HUES6 (cell line): ENCODE data around the gene PDE4D.

Source experiments
- H3K27ac ChIP-seq: 2 replicates; pipeline ENCODE4 v1.7.0; 2013; ENCODE audit warnings: low read depth, mild to moderate bottlenecking, low read length, inconsistent platforms
- H3K27me3 ChIP-seq: 2 replicates; pipeline ENCODE4 v1.6.1; 2013; ENCODE audit warnings: low read length; ENCODE audit not compliant: control insufficient read depth, insufficient read depth
- H3K36me3 ChIP-seq: 2 replicates; pipeline ENCODE4 v1.6.1; 2013; ENCODE audit warnings: low read length; ENCODE audit not compliant: control insufficient read depth, insufficient read depth
- H3K4me1 ChIP-seq: 2 replicates; pipeline ENCODE4 v1.6.1; 2013; ENCODE audit warnings: low read length; ENCODE audit not compliant: control insufficient read depth, insufficient read depth
- H3K4me3 ChIP-seq: 2 replicates; pipeline ENCODE4 v1.5.1; 2013; ENCODE audit warnings: low read depth, low read length
- H3K9ac ChIP-seq: one replicate; pipeline ENCODE4 v1.6.1; 2013; ENCODE audit warnings: mild to moderate bottlenecking, low read length
- H3K9me3 ChIP-seq: 2 replicates; pipeline ENCODE4 v1.6.1; 2013; ENCODE audit warnings: low read depth, low read length; ENCODE audit not compliant: control insufficient read depth, insufficient read depth

PDE4D gene

DNA sequence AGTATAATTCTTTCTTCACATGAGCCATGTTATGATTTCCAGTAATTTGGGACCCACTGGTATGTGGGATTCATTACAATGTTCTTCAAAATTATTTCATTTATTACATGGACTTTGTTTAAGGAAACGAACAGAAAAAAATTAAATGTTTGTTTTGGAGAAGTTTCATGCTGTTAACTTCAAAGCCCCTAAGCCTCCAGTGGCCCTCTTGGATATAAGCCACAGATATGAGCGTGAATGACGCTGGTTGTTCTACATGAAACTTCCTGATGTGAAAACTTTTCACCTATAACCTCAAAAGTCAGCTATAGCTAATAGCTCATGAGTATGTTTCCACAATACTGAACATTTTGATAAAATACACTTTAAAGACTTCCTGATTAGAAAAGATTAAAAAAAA, 334.2 kb downstream of the PDE4D start:
- no peaks in the 10 kb centered on the region for H3K36me3 ChIP-seq
- no peak overlapping the region for H3K9ac ChIP-seq
- no peak overlapping the region for H3K4me3 ChIP-seq
- H3K4me1 ChIP-seq: peaks cover 22% of the 10 kb centered on the region
- H3K27me3 ChIP-seq: no peaks in the 10 kb centered on the region
- no peaks in the 10 kb centered on the region for H3K9me3 ChIP-seq
- H3K27ac ChIP-seq: no peak overlapping the region

DNA sequence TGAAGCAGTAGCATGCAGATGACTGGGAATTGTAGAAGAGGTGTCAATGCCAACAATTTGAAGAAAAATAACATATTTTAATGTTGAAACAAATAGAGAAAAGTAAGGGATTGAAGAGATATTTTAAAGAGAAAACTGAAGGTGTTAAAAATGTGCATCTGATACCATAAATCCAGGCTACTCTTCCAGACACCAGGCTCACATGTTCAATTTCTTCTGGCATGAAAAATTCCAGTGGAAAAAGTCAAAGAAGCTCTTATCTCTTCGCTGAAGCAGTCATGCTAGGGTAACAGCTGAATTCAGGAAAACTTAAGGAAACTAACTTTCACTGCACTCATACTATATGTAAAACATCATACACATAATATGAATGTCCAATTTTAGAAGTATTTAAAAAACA, 335.0 kb downstream of the PDE4D start:
- Histone ChIP-seq H3K4me3 (no peak overlapping the region), H3K4me1 (peaks cover 18% of the 10 kb centered on the region), H3K9me3 (no peaks in the 10 kb centered on the region), H3K27ac (no peak overlapping the region), H3K9ac (no peak overlapping the region), H3K36me3 (no peaks in the 10 kb centered on the region), H3K27me3 (no peaks in the 10 kb centered on the region)

DNA sequence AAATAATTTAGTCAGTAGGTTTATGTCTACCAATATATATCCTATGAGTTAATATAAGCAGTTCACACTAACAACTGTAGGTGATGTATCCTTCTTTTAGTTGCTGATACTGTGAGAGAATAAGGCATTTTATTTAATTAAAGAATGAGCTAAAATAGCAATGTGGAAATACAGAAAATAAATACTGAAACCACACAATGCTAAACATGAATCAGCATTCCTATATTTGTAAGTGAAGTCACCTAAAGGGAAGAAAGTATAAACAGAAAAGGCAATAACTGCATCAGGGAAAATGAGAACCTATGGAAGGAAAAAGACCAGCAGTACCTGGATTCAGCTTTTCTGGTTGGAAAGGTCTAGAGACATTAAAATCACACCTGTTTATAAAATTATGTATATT, 336.0 kb downstream of the PDE4D start:
- no peaks in the 10 kb centered on the region for H3K36me3 ChIP-seq
- H3K9ac ChIP-seq: no peak overlapping the region
- H3K27ac ChIP-seq: no peak overlapping the region
- no peaks in the 10 kb centered on the region for H3K9me3 ChIP-seq
- H3K4me1 ChIP-seq: peaks cover 8% of the 10 kb centered on the region
- no peak overlapping the region for H3K4me3 ChIP-seq
- no peaks in the 10 kb centered on the region for H3K27me3 ChIP-seq

DNA sequence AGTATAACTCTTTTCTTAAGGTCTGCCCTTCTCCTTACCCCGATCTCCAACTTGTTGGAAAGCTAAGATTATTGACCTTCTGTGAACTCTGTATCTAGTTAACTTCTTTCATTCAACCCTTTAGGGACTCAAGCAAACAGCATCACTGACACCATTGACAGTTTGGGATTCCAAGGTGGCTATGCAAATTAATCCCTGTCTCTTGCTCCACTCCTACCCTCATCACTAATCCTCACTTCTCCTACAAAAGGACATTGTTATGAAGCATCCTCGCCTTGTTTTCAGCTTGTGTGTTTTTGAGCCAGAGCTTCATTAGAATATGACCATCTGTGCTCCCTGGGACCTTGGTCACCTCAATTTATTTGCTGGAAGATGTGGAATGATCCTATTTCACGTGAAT, 337.9 kb downstream of the PDE4D start:
- H3K9ac ChIP-seq: no peak overlapping the region
- no peaks in the 10 kb centered on the region for H3K36me3 ChIP-seq
- no peak overlapping the region for H3K27ac ChIP-seq

DNA sequence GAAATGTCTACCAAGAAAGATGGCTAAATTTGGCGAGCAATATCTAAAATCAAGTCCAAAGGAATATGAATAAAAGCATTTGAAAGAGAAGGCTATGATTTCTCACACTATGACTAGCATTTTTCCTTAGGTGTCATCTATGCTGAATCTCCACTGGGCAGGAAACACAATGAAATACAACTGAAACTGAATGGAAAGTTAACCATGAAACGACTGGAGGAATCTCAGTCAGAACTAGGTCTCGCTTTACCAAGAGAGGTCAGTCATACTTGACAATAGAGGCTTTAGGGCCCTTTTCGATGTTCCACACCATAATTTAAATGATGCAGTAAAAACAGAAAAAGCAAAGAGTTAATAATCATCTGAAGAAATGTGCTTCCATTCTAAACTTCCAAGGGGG, 339.0 kb downstream of the PDE4D start:
- Histone ChIP-seq H3K9me3 (no peaks in the 10 kb centered on the region), H3K4me3 (no peak overlapping the region), H3K36me3 (no peaks in the 10 kb centered on the region), H3K9ac (no peak overlapping the region), H3K27me3 (no peaks in the 10 kb centered on the region), H3K27ac (no peak overlapping the region), H3K4me1 (peaks cover 4% of the 10 kb centered on the region; the same call in 1 of the 2 replicates)

More for the DNA sequence above, 337.9 kb downstream of the PDE4D start:
- Histone ChIP-seq H3K4me1 (peaks cover 4% of the 10 kb centered on the region), H3K9me3 (no peaks in the 10 kb centered on the region), H3K27me3 (no peaks in the 10 kb centered on the region), H3K4me3 (no peak overlapping the region)

DNA sequence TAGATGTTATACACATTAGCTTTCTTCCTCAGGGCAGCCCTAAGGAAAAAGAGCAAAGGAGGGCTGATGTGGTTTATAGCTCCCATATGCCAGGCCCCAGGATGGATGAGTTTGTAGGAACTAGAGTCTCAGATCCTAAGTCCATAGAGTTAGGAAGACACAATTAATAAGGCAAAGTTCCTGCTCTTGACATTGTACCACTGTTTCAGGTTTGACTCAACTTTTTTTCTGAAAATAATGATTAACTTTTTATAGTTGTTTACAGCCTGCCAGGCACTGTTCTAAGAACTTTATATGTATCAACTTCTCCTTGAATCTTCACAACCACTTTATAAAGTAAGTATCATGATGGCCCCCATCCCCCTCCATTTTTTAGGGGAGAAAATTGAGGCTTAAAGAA, 339.5 kb downstream of the PDE4D start:
- Histone ChIP-seq H3K4me1 (peaks cover 4% of the 10 kb centered on the region; the same call in 1 of the 2 replicates), H3K9me3 (no peaks in the 10 kb centered on the region), H3K27ac (no peak overlapping the region), H3K4me3 (no peak overlapping the region), H3K36me3 (no peaks in the 10 kb centered on the region), H3K27me3 (no peaks in the 10 kb centered on the region), H3K9ac (no peak overlapping the region)

DNA sequence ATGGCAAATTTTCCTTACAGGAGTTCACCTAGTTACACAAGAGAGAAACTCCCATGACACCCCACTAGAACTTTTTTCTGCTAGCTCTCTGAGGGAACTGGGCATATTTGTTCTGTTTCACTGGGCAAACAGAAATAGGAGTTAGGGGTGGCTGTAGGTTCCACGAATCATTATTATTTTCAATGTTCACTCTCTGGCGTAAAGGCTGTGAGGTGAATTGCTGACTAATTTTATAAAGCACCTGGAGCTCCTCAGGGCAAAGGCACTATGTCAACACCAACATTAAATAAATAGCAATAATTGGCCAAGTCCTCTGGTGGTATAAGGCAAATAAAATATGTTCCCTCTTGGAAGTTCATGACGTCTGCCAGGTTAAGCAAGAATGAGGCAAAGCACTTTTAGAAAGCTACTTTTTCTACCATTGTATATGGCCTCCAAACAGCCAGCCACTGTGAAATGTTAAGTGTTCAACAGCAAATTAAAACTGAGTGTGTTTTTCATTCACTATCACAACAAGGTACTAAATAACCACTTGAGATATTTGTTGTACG, 344.6 kb downstream of the PDE4D start:
- H3K4me1 ChIP-seq: peaks cover 4% of the 10 kb centered on the region; the same call in 1 of the 2 replicates
- no peak overlapping the region for H3K9ac ChIP-seq
- H3K27ac ChIP-seq: no peak overlapping the region
- no peak overlapping the region for H3K4me3 ChIP-seq
- H3K9me3 ChIP-seq: no peaks in the 10 kb centered on the region
- H3K36me3 ChIP-seq: no peaks in the 10 kb centered on the region
- H3K27me3 ChIP-seq: no peaks in the 10 kb centered on the region

DNA sequence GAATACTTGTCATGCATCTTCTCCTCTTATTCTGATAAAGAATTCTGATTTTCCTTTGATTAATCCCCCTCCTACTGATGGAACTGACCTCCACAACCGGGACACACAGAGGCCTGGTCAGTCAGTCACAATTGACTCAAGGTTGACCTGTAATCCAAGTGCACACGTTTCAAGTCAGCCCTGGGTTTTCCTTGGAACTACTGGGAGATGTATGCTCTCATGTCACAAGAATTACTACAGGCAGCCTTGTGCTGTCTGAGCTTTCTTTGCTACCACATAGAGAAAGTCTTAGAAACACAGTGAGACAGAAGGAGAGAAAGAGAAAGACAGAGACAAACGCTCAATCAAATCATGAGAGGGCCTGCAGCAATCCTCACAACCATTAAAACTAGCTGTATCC, 345.8 kb downstream of the PDE4D start:
- H3K27ac ChIP-seq: no peak overlapping the region
- H3K9ac ChIP-seq: no peak overlapping the region
- H3K4me3 ChIP-seq: no peak overlapping the region
- H3K36me3 ChIP-seq: no peaks in the 10 kb centered on the region
- no peaks in the 10 kb centered on the region for H3K27me3 ChIP-seq
- H3K9me3 ChIP-seq: no peaks in the 10 kb centered on the region
- H3K4me1 ChIP-seq: peaks cover 6% of the 10 kb centered on the region; the same call in 1 of the 2 replicates

DNA sequence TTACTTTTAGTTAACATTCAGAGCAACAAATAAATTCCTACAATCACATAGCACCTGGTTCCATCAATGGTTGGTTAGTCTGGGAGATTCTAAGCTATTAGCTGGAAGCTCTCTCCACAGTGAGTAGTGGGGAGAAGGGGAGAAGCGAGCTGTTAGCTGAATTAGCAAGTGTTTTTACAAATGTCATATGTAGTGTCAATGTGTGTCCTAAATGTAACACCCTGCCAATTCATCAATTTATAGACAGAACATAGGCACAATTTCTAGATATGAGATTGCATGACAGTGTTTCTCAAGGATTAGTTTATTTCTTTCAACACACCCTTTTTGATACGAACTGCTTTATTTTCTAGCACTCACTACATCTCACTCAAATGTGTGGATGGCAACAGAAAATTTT, 349.0 kb downstream of the PDE4D start:
- Histone ChIP-seq H3K4me3 (no peak overlapping the region), H3K9ac (no peak overlapping the region), H3K27me3 (no peaks in the 10 kb centered on the region), H3K27ac (no peak overlapping the region), H3K9me3 (no peaks in the 10 kb centered on the region), H3K4me1 (peaks cover 6% of the 10 kb centered on the region; the same call in 1 of the 2 replicates), H3K36me3 (no peaks in the 10 kb centered on the region)

DNA sequence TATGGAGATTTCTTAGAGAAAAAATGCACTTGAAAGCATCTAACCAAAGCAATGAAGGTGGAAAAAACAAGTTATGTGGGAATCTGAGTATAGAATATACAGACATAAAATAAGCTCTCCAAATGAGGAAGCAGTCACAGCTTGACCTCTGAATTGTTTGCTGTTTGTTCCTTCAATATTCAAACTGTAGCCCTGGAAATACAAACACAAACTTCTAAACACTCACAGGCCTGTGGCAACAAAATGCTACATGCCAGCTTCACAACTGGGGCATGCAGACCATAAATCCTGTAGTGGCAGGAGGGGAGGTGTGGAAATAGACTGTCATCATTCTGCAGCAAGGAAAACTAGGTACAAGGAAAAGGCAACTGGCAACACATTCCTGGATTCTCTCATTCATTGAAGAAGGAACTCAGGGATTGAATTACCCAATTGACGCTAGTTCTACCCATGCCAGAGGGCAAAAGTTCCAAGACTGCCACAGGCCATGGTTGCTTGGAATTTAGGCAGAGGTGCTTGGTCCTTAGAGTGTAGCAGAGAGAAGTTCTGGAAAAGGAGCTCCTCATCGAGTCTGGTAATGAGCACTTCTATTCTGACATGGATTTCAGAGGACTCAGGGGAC, 349.6 kb downstream of the PDE4D start:
- no peaks in the 10 kb centered on the region for H3K36me3 ChIP-seq
- H3K9ac ChIP-seq: no peak overlapping the region
- H3K27me3 ChIP-seq: no peaks in the 10 kb centered on the region
- H3K4me1 ChIP-seq: peaks cover 6% of the 10 kb centered on the region; the same call in 1 of the 2 replicates
- H3K27ac ChIP-seq: no peak overlapping the region
- no peak overlapping the region for H3K4me3 ChIP-seq
- H3K9me3 ChIP-seq: no peaks in the 10 kb centered on the region

DNA sequence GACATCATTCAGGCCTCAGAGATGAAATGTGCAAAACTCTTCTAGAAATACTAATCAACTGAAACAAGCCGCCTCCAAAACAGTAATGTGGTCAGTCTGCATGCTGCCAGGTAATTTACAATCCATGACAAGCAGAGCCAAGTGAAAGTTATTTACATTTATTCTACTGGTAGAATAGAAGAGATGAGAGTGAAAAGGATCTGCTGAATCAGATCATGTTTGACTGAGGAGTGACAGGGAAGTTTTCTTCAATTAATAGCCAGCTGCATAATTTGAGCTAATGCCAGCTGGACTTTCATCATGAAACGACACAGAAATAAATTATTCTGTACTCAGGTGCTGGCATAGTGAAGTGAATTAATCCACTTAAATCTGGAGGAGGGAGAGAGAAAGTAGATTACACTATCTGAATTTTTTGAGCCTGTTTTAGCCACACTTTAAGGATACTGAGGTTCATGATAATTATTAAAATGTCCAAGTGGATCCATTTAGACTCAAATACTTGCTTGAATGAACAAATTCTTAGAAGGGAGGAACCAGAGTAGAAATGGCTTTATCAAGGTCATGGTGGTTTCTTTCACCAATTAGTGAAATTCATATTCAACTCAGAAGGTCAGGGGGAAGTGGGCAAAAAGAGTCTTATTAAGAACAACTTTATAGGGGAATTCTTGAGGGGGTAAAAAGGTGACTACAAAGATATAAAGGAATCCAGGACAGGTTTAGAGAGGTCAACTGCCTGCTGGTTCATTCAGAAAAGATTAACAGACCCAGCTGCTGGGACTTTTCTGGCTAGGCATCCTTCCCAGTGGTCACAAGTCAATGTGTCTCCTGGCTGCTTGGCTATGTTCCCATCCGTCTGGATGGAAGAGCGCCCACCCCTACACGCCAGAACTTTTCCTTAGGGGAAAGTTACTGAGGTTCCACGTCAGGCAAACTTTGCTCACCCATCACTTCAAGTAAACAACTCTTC, 350.4 kb downstream of the PDE4D start:
- H3K9me3 ChIP-seq: no peaks in the 10 kb centered on the region
- H3K4me3 ChIP-seq: no peak overlapping the region
- H3K27ac ChIP-seq: no peak overlapping the region
- no peaks in the 10 kb centered on the region for H3K27me3 ChIP-seq
- peaks cover 6% of the 10 kb centered on the region; the same call in 1 of the 2 replicates for H3K4me1 ChIP-seq
- H3K9ac ChIP-seq: no peak overlapping the region
- no peaks in the 10 kb centered on the region for H3K36me3 ChIP-seq
